ENCODE data around the gene PDZD2.
"Not testable (repeated sequence)": the region's sequence is repeated elsewhere in the genome, so short reads cannot be mapped to it uniquely, and the experiment has no call there.

PDZD2 gene

DNA sequence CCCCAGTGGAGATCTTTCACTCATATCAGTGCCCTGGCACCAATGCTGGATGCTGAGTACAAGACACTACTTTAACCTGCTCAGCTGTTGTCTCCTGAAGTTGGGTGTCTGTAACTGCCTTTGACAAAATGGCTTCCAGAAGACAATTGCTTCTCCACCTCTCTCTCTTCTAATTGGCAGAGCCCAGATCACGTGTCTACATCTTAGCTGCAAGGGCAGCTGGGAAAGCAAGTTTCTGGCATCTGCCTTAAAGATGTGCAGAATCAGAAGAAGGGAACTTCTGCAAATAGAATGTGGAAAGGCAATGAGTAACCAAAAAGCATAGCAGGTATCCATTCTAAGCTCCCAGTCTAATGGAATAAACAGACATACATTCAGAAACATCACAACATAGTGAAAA lies 81.1 kb downstream of the PDZD2 start:
- TF ChIP-seq, protein P1, sequence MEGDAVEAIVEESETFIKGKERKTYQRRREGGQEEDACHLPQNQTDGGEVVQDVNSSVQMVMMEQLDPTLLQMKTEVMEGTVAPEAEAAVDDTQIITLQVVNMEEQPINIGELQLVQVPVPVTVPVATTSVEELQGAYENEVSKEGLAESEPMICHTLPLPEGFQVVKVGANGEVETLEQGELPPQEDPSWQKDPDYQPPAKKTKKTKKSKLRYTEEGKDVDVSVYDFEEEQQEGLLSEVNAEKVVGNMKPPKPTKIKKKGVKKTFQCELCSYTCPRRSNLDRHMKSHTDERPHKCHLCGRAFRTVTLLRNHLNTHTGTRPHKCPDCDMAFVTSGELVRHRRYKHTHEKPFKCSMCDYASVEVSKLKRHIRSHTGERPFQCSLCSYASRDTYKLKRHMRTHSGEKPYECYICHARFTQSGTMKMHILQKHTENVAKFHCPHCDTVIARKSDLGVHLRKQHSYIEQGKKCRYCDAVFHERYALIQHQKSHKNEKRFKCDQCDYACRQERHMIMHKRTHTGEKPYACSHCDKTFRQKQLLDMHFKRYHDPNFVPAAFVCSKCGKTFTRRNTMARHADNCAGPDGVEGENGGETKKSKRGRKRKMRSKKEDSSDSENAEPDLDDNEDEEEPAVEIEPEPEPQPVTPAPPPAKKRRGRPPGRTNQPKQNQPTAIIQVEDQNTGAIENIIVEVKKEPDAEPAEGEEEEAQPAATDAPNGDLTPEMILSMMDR (IDR thresholded peaks at IDR 0.05; ENCODE audit: extremely low read depth, insufficient read depth, missing control alignments), result no peak
- no peak for DNase-seq (ENCODE audit: low spot score)
- in situ Hi-C loops (cut with MboI; ENCODE audit: low pct_unique_long_range_greater_than_20kb, low sequenced_read_pairs, unreplicated experiment), result no loop called here

DNA sequence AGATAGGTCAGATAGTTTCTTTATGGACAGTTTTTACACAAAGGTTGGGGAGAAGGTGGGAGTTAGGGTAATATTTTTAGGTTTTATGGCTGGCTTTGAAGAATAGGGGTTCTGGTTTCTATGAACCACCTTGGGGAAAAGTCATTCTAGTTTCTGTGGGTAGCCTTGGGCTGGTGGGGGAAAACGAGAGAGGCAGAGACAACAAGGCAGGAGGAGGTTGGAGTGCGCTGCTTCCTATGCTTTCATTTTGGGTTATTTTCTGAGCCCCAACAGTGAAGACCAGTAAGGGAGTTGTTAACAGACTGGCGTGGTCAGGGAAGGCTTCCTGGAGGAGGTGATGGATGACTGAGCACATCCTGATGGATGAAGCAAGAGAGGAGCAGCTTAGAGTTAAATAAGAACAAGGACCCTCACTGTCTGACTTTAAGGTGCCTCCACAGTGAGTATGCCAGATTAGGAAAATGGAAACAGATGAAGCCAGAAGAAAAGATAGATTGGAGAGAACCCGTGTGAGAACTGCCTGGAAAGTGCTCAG lies 81.9 kb downstream of the PDZD2 start:
- DNase-seq (ENCODE audit: low spot score), result no peak
- TF ChIP-seq, protein P1 (IDR thresholded peaks at IDR 0.05; ENCODE audit: extremely low read depth, insufficient read depth, missing control alignments), result no peak
- in situ Hi-C loops (cut with MboI; ENCODE audit: low pct_unique_long_range_greater_than_20kb, low sequenced_read_pairs, unreplicated experiment), result no loop called here

DNA sequence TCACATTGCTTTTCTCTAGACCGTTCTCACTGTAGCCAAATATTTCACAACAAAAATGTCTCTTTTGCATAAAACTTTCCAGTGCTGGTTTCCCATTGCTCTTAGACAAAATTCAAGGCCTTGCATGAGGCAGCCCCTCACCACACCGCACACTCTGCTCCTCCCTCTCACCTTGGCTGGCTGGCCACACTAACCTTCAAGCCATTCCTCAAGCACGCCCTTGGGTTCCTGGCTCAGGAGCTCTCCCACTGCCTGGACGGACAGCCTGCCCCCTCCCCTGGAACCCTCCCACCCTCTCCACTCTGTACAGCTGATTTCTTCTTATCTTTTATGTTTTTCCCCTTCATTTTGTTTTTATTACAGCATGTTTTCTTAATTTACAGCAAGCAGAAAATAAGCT lies 83.2 kb downstream of the PDZD2 start:
- in situ Hi-C loops (cut with MboI; ENCODE audit: low pct_unique_long_range_greater_than_20kb, low sequenced_read_pairs, unreplicated experiment), result no loop called here
- DNase-seq (ENCODE audit: low spot score), result no peak
- TF ChIP-seq, protein P1 (IDR thresholded peaks at IDR 0.05; ENCODE audit: extremely low read depth, insufficient read depth, missing control alignments), result no peak

DNA sequence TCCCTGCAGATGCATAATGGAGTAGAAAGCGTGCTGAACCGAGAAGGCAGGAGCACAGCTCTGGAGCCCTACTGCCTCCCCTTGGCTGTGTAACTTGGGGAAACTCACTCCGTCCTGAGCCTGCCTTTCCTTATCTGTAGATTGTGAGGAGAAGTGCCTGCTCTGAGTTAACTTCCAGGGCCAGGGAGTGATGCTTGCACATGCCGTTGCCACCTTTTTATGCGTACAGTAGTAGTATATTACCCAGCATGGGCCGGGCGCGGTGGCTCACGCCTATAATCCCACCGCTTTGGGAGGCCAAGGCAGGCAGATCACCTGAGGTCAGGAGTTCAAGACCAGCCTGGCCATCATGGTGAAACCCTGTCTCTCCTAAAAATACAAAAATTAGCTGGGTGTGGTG lies 87.1 kb downstream of the PDZD2 start:
- in situ Hi-C loops (cut with MboI; ENCODE audit: low pct_unique_long_range_greater_than_20kb, low sequenced_read_pairs, unreplicated experiment), result no loop called here
- TF ChIP-seq, protein P1 (IDR thresholded peaks at IDR 0.05; ENCODE audit: extremely low read depth, insufficient read depth, missing control alignments), result no peak
- no peak for DNase-seq (ENCODE audit: low spot score)

DNA sequence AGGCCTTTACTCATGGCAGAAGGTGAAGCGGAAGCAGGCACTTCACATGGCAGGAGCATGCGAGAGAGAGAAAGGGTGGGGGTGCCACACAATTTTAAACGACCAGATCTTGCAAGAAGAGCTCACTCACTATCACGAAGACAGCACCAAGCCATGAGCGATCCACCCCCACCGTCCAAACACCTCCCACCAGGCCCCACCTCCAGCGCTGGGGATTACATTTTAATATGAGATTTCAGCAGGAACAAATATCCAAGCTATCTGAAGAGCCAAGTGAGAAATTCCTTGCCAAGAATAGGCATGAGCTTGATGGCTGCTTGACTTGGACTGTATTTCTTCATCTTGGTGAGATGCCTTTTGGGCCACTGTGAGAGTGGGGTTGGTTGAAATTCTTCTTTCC lies 88.0 kb downstream of the PDZD2 start:
- in situ Hi-C loops (cut with MboI; ENCODE audit: low pct_unique_long_range_greater_than_20kb, low sequenced_read_pairs, unreplicated experiment), result no loop called here
- TF ChIP-seq, protein P1 (IDR thresholded peaks at IDR 0.05; ENCODE audit: extremely low read depth, insufficient read depth, missing control alignments), result no peak
- DNase-seq (ENCODE audit: low spot score), result no peak

DNA sequence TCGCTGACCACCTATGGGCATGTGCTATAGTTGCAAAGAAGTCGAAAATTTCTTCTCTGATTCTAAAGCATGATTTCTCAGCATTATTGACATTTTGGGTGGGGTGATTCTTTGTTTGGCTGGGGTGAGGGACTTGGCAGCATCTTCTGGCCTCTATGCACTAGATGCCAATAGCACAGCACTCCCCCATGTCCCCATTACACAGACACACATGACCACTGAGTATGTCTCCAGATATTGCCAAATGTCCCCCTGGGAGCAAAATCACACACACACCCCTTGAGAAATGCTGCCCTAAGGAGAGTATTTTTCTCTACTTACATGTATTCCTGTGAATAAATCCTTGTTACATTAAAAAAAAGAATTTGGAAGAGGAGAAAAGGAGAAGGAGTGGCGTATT lies 89.1 kb downstream of the PDZD2 start:
- in situ Hi-C loops (cut with MboI; ENCODE audit: low pct_unique_long_range_greater_than_20kb, low sequenced_read_pairs, unreplicated experiment), result no loop called here
- DNase-seq (ENCODE audit: low spot score), result no peak
- TF ChIP-seq, protein P1 (IDR thresholded peaks at IDR 0.05; ENCODE audit: extremely low read depth, insufficient read depth, missing control alignments), result no peak

DNA sequence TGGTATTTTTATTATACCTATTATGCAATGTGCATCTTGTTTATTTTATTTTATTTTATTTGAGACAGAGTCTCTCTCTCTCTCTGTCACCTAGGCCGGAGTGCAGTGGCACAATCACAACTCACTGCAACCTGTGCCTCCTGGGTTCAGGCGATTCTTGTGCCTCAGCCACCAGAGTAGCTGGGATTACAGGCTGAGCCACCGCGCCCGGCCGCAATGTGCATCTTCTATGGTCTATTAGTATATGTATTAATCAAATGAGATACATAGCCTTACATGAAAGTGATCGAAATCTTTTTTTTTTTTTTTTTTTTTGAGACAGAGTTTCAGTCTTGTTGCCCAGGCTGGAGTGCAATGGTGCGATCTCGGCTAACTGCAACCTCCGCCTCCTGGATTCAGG lies 89.9 kb downstream of the PDZD2 start:
- DNase-seq (ENCODE audit: low spot score), result not testable (repeated sequence)

More for the DNA sequence above, 89.9 kb downstream of the PDZD2 start:
- in situ Hi-C loops (cut with MboI; ENCODE audit: low pct_unique_long_range_greater_than_20kb, low sequenced_read_pairs, unreplicated experiment), result not testable (repeated sequence)

All from GM13977 (cell line).